Endodermal cell (in vitro differentiated cells): Measurements from ENCODE around the gene LINC00305. TPM values are rescaled to one million over a fixed set of nuclear protein-coding genes. Genes with fewer than 3 reads are reported as not detected.

ENCODE experiments used
- DNase-seq: peaks from one replicate; pipeline ENCODE4 v3.0.0-alpha.2; 2017
- H3K27ac ChIP-seq: 2 replicates; pipeline ENCODE4 v1.5.1; 2013; ENCODE audit warnings: mild to moderate bottlenecking, low read depth, low read length, moderate library complexity
- H3K27me3 ChIP-seq: 2 replicates; pipeline ENCODE4 v1.6.1; 2013; ENCODE audit warnings: mild to moderate bottlenecking, low read length, moderate library complexity; ENCODE audit not compliant: insufficient read depth, control insufficient read depth, poor library complexity, severe bottlenecking
- H3K36me3 ChIP-seq: 2 replicates; pipeline ENCODE4 v1.7.0; 2013; ENCODE audit warnings: mild to moderate bottlenecking, low read length, moderate library complexity; ENCODE audit not compliant: control insufficient read depth, insufficient read depth
- H3K4me1 ChIP-seq: one replicate; pipeline ENCODE4 v1.7.0; 2013; ENCODE audit warnings: low read length; ENCODE audit not compliant: control insufficient read depth, insufficient read depth
- H3K4me3 ChIP-seq: 2 replicates; pipeline ENCODE4 v1.5.1; 2013; ENCODE audit warnings: mild to moderate bottlenecking, low read length, moderate library complexity
- H3K9ac ChIP-seq: 2 replicates; pipeline ENCODE4 v1.6.1; 2013; ENCODE audit warnings: mild to moderate bottlenecking, low read length, moderate library complexity; ENCODE audit not compliant: poor library complexity, severe bottlenecking; ENCODE audit errors: extremely low read depth
- H3K9me3 ChIP-seq: 2 replicates; pipeline ENCODE4 v1.6.1; 2013; ENCODE audit warnings: mild to moderate bottlenecking, low read length, moderate library complexity; ENCODE audit not compliant: control insufficient read depth
- H3K27ac Mint-ChIP-seq: 2 replicates; pipeline ENCODE4 v1.8.0; 2020; ENCODE audit warnings: mixed read lengths
- H3K27me3 Mint-ChIP-seq: 2 replicates; pipeline ENCODE4 v1.8.0; 2021; ENCODE audit warnings: mild to moderate bottlenecking, mixed read lengths; ENCODE audit not compliant: insufficient read depth
- H3K36me3 Mint-ChIP-seq: 2 replicates; pipeline ENCODE4 v1.8.0; 2020; ENCODE audit warnings: low read depth, mixed read lengths
- H3K4me1 Mint-ChIP-seq: 2 replicates; pipeline ENCODE4 v1.8.0; 2020; ENCODE audit warnings: mixed read lengths
- H3K4me3 Mint-ChIP-seq: 2 replicates; pipeline ENCODE4 v1.8.0; 2020; ENCODE audit warnings: mild to moderate bottlenecking, moderate library complexity, mixed read lengths
- H3K9me3 Mint-ChIP-seq: 2 replicates; pipeline ENCODE4 v1.8.0; 2020; ENCODE audit warnings: mild to moderate bottlenecking, mixed read lengths
- WGBS, 2 experiments: methylation state at CpG; one replicate each; pipeline versions ENCODE4 v1.1.5 to v1.1.7; 2013; ENCODE audit warnings: missing lambda C conversion rate in 2 of 2, mixed read lengths in 1 of 2; ENCODE audit not compliant: insufficient coverage in 1 of 2, insufficient read length in 1 of 2; 5-methylcytosine and 5-hydroxymethylcytosine counted together
- total RNA-seq, 2 donors: library from RNA; stranded (reverse); fragmentation: NEBNext Ultra II Directional in 1 of 2; extraction: Animal tissue kit (Norgen Biotek cat#: 25700) in 1 of 2; gene quantifications; 2 replicates in 1 of 2; 3 replicates in 1 of 2; pipeline ENCODE4 v1.2.1, GENCODE V29; 2021
- TF ChIP-seq, protein P1 (sequence below): fragments of 200-600 bp; sonication (generic); conservative IDR thresholded peaks from 2 replicates; pipeline ENCODE4 v1.5.0; 2021; ENCODE audit warnings: antibody characterized with exemption, mild to moderate bottlenecking

LINC00305 gene
- total RNA-seq, 2 donors from 2014 or later, result not detected

GRCh38 chr18:64118406-64118805, 30.5 kb downstream of the LINC00305 start:
- Histone ChIP-seq H3K27me3 (no peaks in the 10 kb centered on the region), H3K4me1 (peaks cover 5% of the 10 kb centered on the region), H3K36me3 (no peaks in the 10 kb centered on the region), H3K9me3 (no peaks in the 10 kb centered on the region), H3K27ac (no peak overlapping the region), H3K9ac (no peak overlapping the region), H3K4me3 (no peak overlapping the region)
- TF ChIP-seq, protein P1, sequence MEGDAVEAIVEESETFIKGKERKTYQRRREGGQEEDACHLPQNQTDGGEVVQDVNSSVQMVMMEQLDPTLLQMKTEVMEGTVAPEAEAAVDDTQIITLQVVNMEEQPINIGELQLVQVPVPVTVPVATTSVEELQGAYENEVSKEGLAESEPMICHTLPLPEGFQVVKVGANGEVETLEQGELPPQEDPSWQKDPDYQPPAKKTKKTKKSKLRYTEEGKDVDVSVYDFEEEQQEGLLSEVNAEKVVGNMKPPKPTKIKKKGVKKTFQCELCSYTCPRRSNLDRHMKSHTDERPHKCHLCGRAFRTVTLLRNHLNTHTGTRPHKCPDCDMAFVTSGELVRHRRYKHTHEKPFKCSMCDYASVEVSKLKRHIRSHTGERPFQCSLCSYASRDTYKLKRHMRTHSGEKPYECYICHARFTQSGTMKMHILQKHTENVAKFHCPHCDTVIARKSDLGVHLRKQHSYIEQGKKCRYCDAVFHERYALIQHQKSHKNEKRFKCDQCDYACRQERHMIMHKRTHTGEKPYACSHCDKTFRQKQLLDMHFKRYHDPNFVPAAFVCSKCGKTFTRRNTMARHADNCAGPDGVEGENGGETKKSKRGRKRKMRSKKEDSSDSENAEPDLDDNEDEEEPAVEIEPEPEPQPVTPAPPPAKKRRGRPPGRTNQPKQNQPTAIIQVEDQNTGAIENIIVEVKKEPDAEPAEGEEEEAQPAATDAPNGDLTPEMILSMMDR, result no peak
- Mint-ChIP-seq H3K4me1 (peaks cover 14% of the 10 kb centered on the region), H3K27me3 (no peaks in the 10 kb centered on the region), H3K36me3 (no peaks in the 10 kb centered on the region), H3K9me3 (no peaks in the 10 kb centered on the region), H3K27ac (no peak overlapping the region), H3K4me3 (no peak overlapping the region)
- no peak for DNase-seq
- 91% methylated on average over 3 of the region's 3 CpGs; no CpG with 5 or more reads in 1 of the 2 experiments for WGBS, 2 experiments

- Histone ChIP-seq H3K9me3 (no peaks in the 10 kb centered on the region), H3K4me3 (no peak overlapping the region), H3K4me1 (peaks cover 5% of the 10 kb centered on the region), H3K27ac (no peak overlapping the region), H3K27me3 (no peaks in the 10 kb centered on the region), H3K9ac (no peak overlapping the region), H3K36me3 (no peaks in the 10 kb centered on the region)
- no peak overlapping the region for H3K4me3 Mint-ChIP-seq
- TF ChIP-seq, protein P1, result no peak
- 50 to 51% methylated on average over 1 to 4 of the region's 5 CpGs for WGBS, 2 experiments
- H3K9me3 Mint-ChIP-seq, result no peaks in the 10 kb centered on the region
- no peaks in the 10 kb centered on the region for H3K27me3 Mint-ChIP-seq
- no peak for DNase-seq
- peak overlapping the region; percentile 36 for H3K27ac Mint-ChIP-seq
- no peaks in the 10 kb centered on the region for H3K36me3 Mint-ChIP-seq
- H3K4me1 Mint-ChIP-seq, result peaks cover 15% of the 10 kb centered on the region
Observed at GRCh38 chr18:64116571-64117175, 32.2 kb downstream of the LINC00305 start.

DNA sequence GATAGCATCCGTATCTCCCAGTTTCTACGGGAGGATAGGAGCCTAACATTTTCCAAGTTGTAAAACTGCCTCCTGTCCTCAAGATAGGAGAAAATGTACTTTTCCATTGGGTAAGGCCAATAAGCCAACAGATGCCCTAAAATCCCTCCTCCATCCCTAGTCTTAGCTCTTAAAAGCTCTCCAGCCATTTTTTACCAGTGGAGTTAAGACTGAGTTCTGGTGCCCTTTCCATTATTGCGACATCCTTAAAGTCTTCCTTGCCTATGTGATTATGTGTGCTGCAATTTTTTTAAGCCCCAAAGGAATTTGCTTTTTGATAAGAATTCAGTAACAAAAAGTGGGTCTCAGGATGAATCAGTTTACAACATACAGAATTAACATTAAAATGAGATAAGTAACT, 33.0 kb downstream of the LINC00305 start:
- H3K27me3 ChIP-seq, result no peaks in the 10 kb centered on the region
- peaks cover 19% of the 10 kb centered on the region for H3K4me1 Mint-ChIP-seq
- H3K4me1 ChIP-seq, result peaks cover 5% of the 10 kb centered on the region
- H3K4me3 Mint-ChIP-seq, result no peak overlapping the region
- H3K27me3 Mint-ChIP-seq, result no peaks in the 10 kb centered on the region
- H3K4me3 ChIP-seq, result no peak overlapping the region
- TF ChIP-seq, protein P1, result no peak
- H3K9me3 ChIP-seq, result no peaks in the 10 kb centered on the region
- H3K9me3 Mint-ChIP-seq, result no peaks in the 10 kb centered on the region
- H3K36me3 ChIP-seq, result no peaks in the 10 kb centered on the region
- H3K36me3 Mint-ChIP-seq, result no peaks in the 10 kb centered on the region
- DNase-seq, result no peak
- no peak overlapping the region for H3K9ac ChIP-seq
- 59 to 100% methylated on average over 2 to 3 of the region's 3 CpGs for WGBS, 2 experiments
- H3K27ac Mint-ChIP-seq, result no peak overlapping the region
- no peak overlapping the region for H3K27ac ChIP-seq
